Activated T-cell treated with anti-CD3 and anti-CD28 coated beads, Interleukin-2, amount 50 U/mL, for 72 hours (primary cell): ENCODE data around the gene ZNF581. TPM values are rescaled to one million over a fixed set of nuclear protein-coding genes. Genes with fewer than 3 reads are reported as not detected.

ENCODE experiments used
- ATAC-seq, 2 donors: fragments of 150-1000 bp; cut with Tn5 transposase; replicated peaks in 1 of 2; 2 replicates each; pipeline ENCODE4 v1.10.0; 2021; ENCODE audit warnings: moderate library complexity in 2 of 2, mild to moderate bottlenecking in 1 of 2
- DNase-seq, 2 donors: peaks; one replicate each; pipeline ENCODE4 v3.0.0; 2021 to 2022; ENCODE audit warnings: mixed read lengths in 1 of 2
- H3K27ac Mint-ChIP-seq: one replicate; pipeline ENCODE4 v1.8.0; 2022; ENCODE audit warnings: mild to moderate bottlenecking, moderate library complexity, mixed read lengths
- H3K27me3 Mint-ChIP-seq: one replicate; pipeline ENCODE4 v1.8.0; 2022; ENCODE audit warnings: low read depth, mixed read lengths
- H3K36me3 Mint-ChIP-seq, 2 donors: one replicate each; pipeline ENCODE4 v1.8.0; 2022; ENCODE audit warnings: mixed read lengths in 2 of 2, mild to moderate bottlenecking in 1 of 2; ENCODE audit not compliant: insufficient read depth in 2 of 2
- H3K4me1 Mint-ChIP-seq: one replicate; pipeline ENCODE4 v1.8.0; 2022; ENCODE audit warnings: low read depth, mixed read lengths
- H3K4me3 Mint-ChIP-seq, 2 donors: one replicate each; pipeline ENCODE4 v1.8.0; 2022; ENCODE audit warnings: mild to moderate bottlenecking in 2 of 2, mixed read lengths in 2 of 2, moderate library complexity in 2 of 2
- H3K9me3 Mint-ChIP-seq, 2 donors: one replicate each; pipeline ENCODE4 v1.8.0; 2022; ENCODE audit warnings: mixed read lengths in 2 of 2
- total RNA-seq, 2 donors: library from RNA; stranded (reverse); gene quantifications; one replicate each; pipeline ENCODE4 v1.2.3, GENCODE V29; 2022

ZNF581 gene
- 10 to 100 TPM; 43.1 to 50.7 TPM for total RNA-seq

GRCh38 chr19:55643003-55643886, at the start of gene ZNF581:
TSS of gene ZNF581 (plus strand) at chr19:55643649. CDS start at chr19:55644572, 923 bp downstream.
- H3K36me3 Mint-ChIP-seq, result peaks cover 7 to 19% of the 10 kb centered on the region in 2 donors
- H3K4me3 Mint-ChIP-seq, result peak within 1 kb of the TSS; percentile 89 to 96
- peak; percentile 84 to 85 for DNase-seq
- peaks cover 71% of the 10 kb centered on the region for H3K4me1 Mint-ChIP-seq
- peak; percentile 56 to 64 for ATAC-seq
- H3K27ac Mint-ChIP-seq, result peak within 1 kb of the TSS; percentile 90
- no peaks in the 10 kb centered on the region for H3K27me3 Mint-ChIP-seq
- H3K9me3 Mint-ChIP-seq, result peaks cover 0 to 2% of the 10 kb centered on the region in 2 donors

GRCh38 chr19:55594996-55595545, 48.4 kb upstream of the ZNF581 start:
- no peak for ATAC-seq
- no peak overlapping the region for H3K27ac Mint-ChIP-seq
- peaks cover 1 to 3% of the 10 kb centered on the region in 2 donors for H3K9me3 Mint-ChIP-seq
- no peak for DNase-seq
- H3K27me3 Mint-ChIP-seq, result no peaks in the 10 kb centered on the region
- H3K4me1 Mint-ChIP-seq, result peaks cover 13% of the 10 kb centered on the region
- H3K4me3 Mint-ChIP-seq, result no peak overlapping the region
- H3K36me3 Mint-ChIP-seq, result peaks cover 14 to 23% of the 10 kb centered on the region in 2 donors

GRCh38 chr19:55596304-55596703, 47.1 kb upstream of the ZNF581 start:
- no peaks in the 10 kb centered on the region for H3K27me3 Mint-ChIP-seq
- H3K9me3 Mint-ChIP-seq, result peaks cover 1 to 3% of the 10 kb centered on the region in 2 donors
- peaks cover 17 to 23% of the 10 kb centered on the region in 2 donors for H3K36me3 Mint-ChIP-seq
- H3K4me1 Mint-ChIP-seq, result peaks cover 17% of the 10 kb centered on the region
- no peak for DNase-seq
- ATAC-seq, result no peak
- H3K4me3 Mint-ChIP-seq, result no peak overlapping the region
- H3K27ac Mint-ChIP-seq, result no peak overlapping the region

GRCh38 chr19:55597501-55597921, 45.9 kb upstream of the ZNF581 start:
- peaks cover 17 to 23% of the 10 kb centered on the region in 2 donors for H3K36me3 Mint-ChIP-seq
- H3K27ac Mint-ChIP-seq, result no peak overlapping the region
- H3K4me1 Mint-ChIP-seq, result peaks cover 24% of the 10 kb centered on the region
- ATAC-seq (no peak), DNase-seq (no peak)
- H3K4me3 Mint-ChIP-seq, result no peak overlapping the region
- H3K9me3 Mint-ChIP-seq, result peaks cover 1 to 3% of the 10 kb centered on the region in 2 donors
- H3K27me3 Mint-ChIP-seq, result no peaks in the 10 kb centered on the region

GRCh38 chr19:55598034-55598433, 45.4 kb upstream of the ZNF581 start:
- peaks cover 17 to 23% of the 10 kb centered on the region in 2 donors for H3K36me3 Mint-ChIP-seq
- no peak overlapping the region for H3K27ac Mint-ChIP-seq
- ATAC-seq (no peak), DNase-seq (no peak)
- H3K9me3 Mint-ChIP-seq, result peaks cover 1 to 3% of the 10 kb centered on the region in 2 donors
- no peak overlapping the region for H3K4me3 Mint-ChIP-seq
- peaks cover 24% of the 10 kb centered on the region for H3K4me1 Mint-ChIP-seq
- no peaks in the 10 kb centered on the region for H3K27me3 Mint-ChIP-seq

GRCh38 chr19:55598719-55599467, 44.6 kb upstream of the ZNF581 start:
- Mint-ChIP-seq H3K4me1 (peaks cover 30% of the 10 kb centered on the region), H3K27me3 (no peaks in the 10 kb centered on the region), H3K9me3 (peaks cover 1 to 3% of the 10 kb centered on the region in 2 donors), H3K4me3 (peak overlapping the region; percentile 89 to 91), H3K27ac (peak overlapping the region; percentile 90), H3K36me3 (peaks cover 17 to 27% of the 10 kb centered on the region in 2 donors)
- DNase-seq, result peak; percentile 95 to 98
- peak; percentile 73 to 76 for ATAC-seq

GRCh38 chr19:55599468-55599841, 44.0 kb upstream of the ZNF581 start, which contains the start of gene FIZ1:
TSS of gene FIZ1 (minus strand) at chr19:55599517. CDS start at chr19:55597865, 1,652 bp downstream.
- H3K4me3 Mint-ChIP-seq, result peak within 1 kb of the TSS; percentile 89 to 97
- peaks cover 17 to 27% of the 10 kb centered on the region in 2 donors for H3K36me3 Mint-ChIP-seq
- peak; percentile 95 to 98 for DNase-seq
- H3K4me1 Mint-ChIP-seq, result peaks cover 34% of the 10 kb centered on the region
- peak within 1 kb of the TSS; percentile 90 for H3K27ac Mint-ChIP-seq
- H3K9me3 Mint-ChIP-seq, result peaks cover 1 to 3% of the 10 kb centered on the region in 2 donors
- peak; percentile 69 to 77 for ATAC-seq
- no peaks in the 10 kb centered on the region for H3K27me3 Mint-ChIP-seq

GRCh38 chr19:55599842-55600661, 43.4 kb upstream of the ZNF581 start, which contains the start of gene ZNF524:
TSS of gene ZNF524 (plus strand) at chr19:55600288. CDS start at chr19:55602113, 1,825 bp downstream.
- Mint-ChIP-seq H3K9me3 (peaks cover 0 to 1% of the 10 kb centered on the region in 2 donors), H3K27ac (peak within 1 kb of the TSS; percentile 97), H3K36me3 (peaks cover 14 to 22% of the 10 kb centered on the region in 2 donors), H3K4me3 (peak within 1 kb of the TSS; percentile 89 to 97), H3K27me3 (no peaks in the 10 kb centered on the region), H3K4me1 (peaks cover 40% of the 10 kb centered on the region)
- peak; percentile 66 to 67 for ATAC-seq
- DNase-seq, result peak; percentile 86 to 89

- ATAC-seq, result no peak
- peaks cover 40% of the 10 kb centered on the region for H3K4me1 Mint-ChIP-seq
- peaks cover 0 to 1% of the 10 kb centered on the region in 2 donors for H3K9me3 Mint-ChIP-seq
Observed at GRCh38 chr19:55600662-55601028, 42.8 kb upstream of the ZNF581 start.

GRCh38 chr19:55601084-55601483, 42.4 kb upstream of the ZNF581 start:
- Mint-ChIP-seq H3K4me1 (peaks cover 43% of the 10 kb centered on the region), H3K27me3 (no peaks in the 10 kb centered on the region), H3K36me3 (peaks cover 9 to 18% of the 10 kb centered on the region in 2 donors), H3K27ac (peak overlapping the region; percentile 97), H3K9me3 (no peaks in the 10 kb centered on the region), H3K4me3 (peak overlapping the region; percentile 89 to 97)
- DNase-seq, result no peak
- no peak for ATAC-seq

More at GRCh38 chr19:55600662-55601028, 42.8 kb upstream of the ZNF581 start:
- Mint-ChIP-seq H3K27ac (peak overlapping the region; percentile 97), H3K27me3 (no peaks in the 10 kb centered on the region), H3K4me3 (peak overlapping the region; percentile 89 to 97), H3K36me3 (peaks cover 8 to 17% of the 10 kb centered on the region in 2 donors)
- no peak for DNase-seq

- DNase-seq, result no peak
- Mint-ChIP-seq H3K4me1 (peaks cover 55% of the 10 kb centered on the region), H3K27ac (no peak overlapping the region), H3K36me3 (peaks cover 9 to 13% of the 10 kb centered on the region in 2 donors), H3K9me3 (no peaks in the 10 kb centered on the region), H3K27me3 (no peaks in the 10 kb centered on the region), H3K4me3 (peak overlapping the region in 1 of 2 donors; percentile 89)
- ATAC-seq, result no peak
Observed at GRCh38 chr19:55602104-55603001, 41.1 kb upstream of the ZNF581 start.
